SK-N-SH (cell line): ENCODE data around the gene OLFM4. TPM values are rescaled to one million over a fixed set of nuclear protein-coding genes. Genes with fewer than 3 reads are reported as not detected.

Source experiments
- CTCF ChIA-PET: fragments of 300-600, 350-600 bp; formaldehyde crosslinking; extraction: SDS; loops from one replicate; lab custom pipeline; 2021; lab: Yijun Ruan, JAX
- POLR2A ChIA-PET: fragments of 350-600 bp; sonication (Branson Sonifier 250); formaldehyde crosslinking; extraction: SDS; loops from one replicate; lab custom pipeline; 2020; ENCODE audit warnings: antibody characterized with exemption, inconsistent platforms; lab: Yijun Ruan, JAX
- DNase-seq: peaks from one replicate; pipeline ENCODE4 v3.0.0; 2012
- H2AFZ ChIP-seq: fragments of 200-600 bp; sonication (generic); 2 replicates; pipeline ENCODE4 v1.8.1; 2016; ENCODE audit warnings: antibody characterized with exemption, mild to moderate bottlenecking, low read depth
- H3F3A ChIP-seq: fragments of 200-600 bp; sonication (generic); replicated peaks from 2 replicates; pipeline ENCODE3; 2016; ENCODE audit warnings: antibody characterized with exemption, mild to moderate bottlenecking; ENCODE audit not compliant: insufficient read depth
- H3K27ac ChIP-seq, 2 experiments: fragments of 200-500 bp in 1 of 2; fragments of 200-600 bp in 1 of 2; sonication (Bioruptor generic) in 1 of 2; sonication (generic), shearing (Covaris generic) in 1 of 2; 2 replicates each; pipeline versions ENCODE4 v1.5.1 to v1.6.1; 2014 to 2016; ENCODE audit warnings: low read depth in 2 of 2, inconsistent platforms in 1 of 2, low read length in 1 of 2, mild to moderate bottlenecking in 1 of 2, mixed read lengths in 1 of 2
- H3K27me3 ChIP-seq: fragments of 200-600 bp; sonication (generic), shearing (Covaris generic); 2 replicates; pipeline ENCODE4 v1.6.1; 2016; ENCODE audit warnings: mixed run types; ENCODE audit not compliant: insufficient read depth
- H3K36me3 ChIP-seq, 2 experiments: fragments of 200-500 bp in 1 of 2; fragments of 200-600 bp in 1 of 2; sonication (Bioruptor generic) in 1 of 2; sonication (generic) in 1 of 2; replicated peaks in 1 of 2; 2 replicates each; pipeline versions ENCODE3 to v1.5.1; 2014 to 2016; ENCODE audit warnings: low read length in 1 of 2, mild to moderate bottlenecking in 1 of 2; ENCODE audit not compliant: insufficient read depth in 2 of 2, control insufficient read depth in 1 of 2
- H3K4me1 ChIP-seq, 2 experiments: fragments of 200-500 bp in 1 of 2; fragments of 200-600 bp in 1 of 2; sonication (Bioruptor generic) in 1 of 2; sonication (generic), shearing (Covaris generic) in 1 of 2; 2 replicates each; pipeline versions ENCODE4 v1.5.1 to v1.6.1; 2014 to 2016; ENCODE audit warnings: low read depth in 1 of 2, low read length in 1 of 2, mixed run types in 1 of 2; ENCODE audit not compliant: insufficient read depth in 2 of 2, control insufficient read depth in 1 of 2
- H3K4me2 ChIP-seq: fragments of 200-600 bp; sonication (generic), shearing (Covaris generic); 2 replicates; pipeline ENCODE4 v1.6.1; 2017; ENCODE audit warnings: mixed run types
- H3K4me3 ChIP-seq, 2 experiments: fragments of 200-500 bp in 1 of 2; fragments of 200-600 bp in 1 of 2; sonication (Bioruptor generic) in 1 of 2; sonication (generic), shearing (Covaris generic) in 1 of 2; 2 replicates each; pipeline versions ENCODE4 v1.5.1 to v1.8.1; 2014 to 2016; ENCODE audit warnings: low read depth in 2 of 2, inconsistent platforms in 1 of 2, low read length in 1 of 2, mild to moderate bottlenecking in 1 of 2, mixed read lengths in 1 of 2, moderate library complexity in 1 of 2
- H3K79me2 ChIP-seq: fragments of 200-600 bp; sonication (generic); 2 replicates; pipeline ENCODE4 v1.8.1; 2017; ENCODE audit warnings: mild to moderate bottlenecking; ENCODE audit not compliant: insufficient read depth
- H3K9ac ChIP-seq: fragments of 200-600 bp; sonication (generic); 2 replicates; pipeline ENCODE4 v1.6.1; 2017; ENCODE audit warnings: mixed run types
- H3K9me2 ChIP-seq: fragments of 200-600 bp; sonication (generic); 2 replicates; pipeline ENCODE4 v1.6.1; 2017; ENCODE audit warnings: mixed run types
- H3K9me3 ChIP-seq: fragments of 200-600 bp; sonication (generic); 2 replicates; pipeline ENCODE4 v1.6.1; 2017; ENCODE audit warnings: mixed run types, mild to moderate bottlenecking, moderate library complexity
- H4K20me1 ChIP-seq: fragments of 200-600 bp; sonication (generic); 2 replicates; pipeline ENCODE4 v1.6.1; 2017; ENCODE audit warnings: mild to moderate bottlenecking, mixed run types; ENCODE audit not compliant: insufficient read depth
- CHD2 ChIP-seq: fragments of 150-350 bp; IDR thresholded peaks from 2 replicates; pipeline ENCODE4 v1.6.1; 2018; ENCODE audit warnings: low read length; ENCODE audit not compliant: partially characterized antibody
- EP300 ChIP-seq, 2 experiments: IDR thresholded peaks; 2 replicates each; pipeline versions ENCODE4 v1.4.0 to v1.6.1; 2012; ENCODE audit warnings: borderline replicate concordance in 1 of 2, low read depth in 1 of 2, low read length in 1 of 2
- EZH2phosphoT487 ChIP-seq: fragments of 200-600 bp; sonication (generic); IDR thresholded peaks from 2 replicates; pipeline ENCODE4 v1.6.1; 2017; ENCODE audit warnings: low read depth, mixed run types, mild to moderate bottlenecking, antibody characterized with exemption, moderate library complexity, borderline replicate concordance
- FOSL2 ChIP-seq: IDR thresholded peaks from 2 replicates; pipeline ENCODE4 v1.4.0; 2012; ENCODE audit warnings: low read depth, mild to moderate bottlenecking, moderate library complexity, borderline replicate concordance
- FOXM1 ChIP-seq: IDR thresholded peaks from 2 replicates; pipeline ENCODE4 v1.4.0; 2012; ENCODE audit warnings: low read depth, mild to moderate bottlenecking
- GATA2 ChIP-seq: sonication (generic); formaldehyde crosslinking; IDR thresholded peaks from 2 replicates; pipeline ENCODE4 v1.5.0; 2020; ENCODE audit warnings: mild to moderate bottlenecking, missing genetic modification reagents
- MXI1 ChIP-seq: IDR thresholded peaks from 2 replicates; pipeline ENCODE4 v1.6.1; 2012; ENCODE audit warnings: mild to moderate bottlenecking, low read depth, low read length, improper control_type of control experiment
- NFIC ChIP-seq: IDR thresholded peaks from 2 replicates; pipeline ENCODE4 v1.4.0; 2012; ENCODE audit warnings: borderline replicate concordance
- RAD21 ChIP-seq: IDR thresholded peaks from 2 replicates; pipeline ENCODE4 v1.6.1; 2012; ENCODE audit warnings: mild to moderate bottlenecking, low read length
- RFX5 ChIP-seq: IDR thresholded peaks from 2 replicates; pipeline ENCODE4 v1.6.1; 2012; ENCODE audit warnings: mild to moderate bottlenecking, improper control_type of control experiment, low read length
- SMC3 ChIP-seq: IDR thresholded peaks from 2 replicates; pipeline ENCODE4 v1.6.1; 2012; ENCODE audit warnings: low read depth, low read length, improper control_type of control experiment
- TCF12 ChIP-seq: IDR thresholded peaks from 2 replicates; pipeline ENCODE4 v1.4.0; 2012
- TEAD4 ChIP-seq: IDR thresholded peaks from 2 replicates; pipeline ENCODE4 v1.4.0; 2012; ENCODE audit warnings: mild to moderate bottlenecking, borderline replicate concordance; ENCODE audit not compliant: insufficient read depth
- USF1 ChIP-seq: IDR thresholded peaks from 2 replicates; pipeline ENCODE4 v1.4.0; 2012; ENCODE audit warnings: low read depth, borderline replicate concordance
- USF2 ChIP-seq: fragments of 150-350 bp; IDR thresholded peaks from 2 replicates; pipeline ENCODE4 v1.6.1; 2017; ENCODE audit warnings: antibody characterized with exemption, low read length, low read depth, borderline replicate concordance
- WGBS: methylation state at CpG from one replicate; pipeline ENCODE4 v1.1.6; 2017; ENCODE audit warnings: low lambda C conversion rate; 5-methylcytosine and 5-hydroxymethylcytosine counted together
- polyA plus RNA-seq, 3 experiments: library from polyadenylated mRNA; depleted of rRNA; stranded (reverse); fragments of >200 nt; gene quantifications; 2 replicates each; pipeline ENCODE4 v1.2.3, GENCODE V29; 2012
- TF ChIP-seq, protein P1 (sequence below): IDR thresholded peaks from 2 replicates; pipeline ENCODE4 v1.6.1; 2012; ENCODE audit warnings: mild to moderate bottlenecking, low read depth, low read length, moderate library complexity
- TF ChIP-seq, protein P2 (sequence below): fragments of 200-600 bp; sonication (generic); IDR thresholded peaks from 2 replicates; pipeline ENCODE4 v1.6.1; 2017; ENCODE audit warnings: antibody characterized with exemption, mild to moderate bottlenecking, moderate library complexity
- TF ChIP-seq, protein P3 (sequence below): IDR thresholded peaks from 2 replicates; pipeline ENCODE4 v1.4.0; 2012; ENCODE audit warnings: low read depth, borderline replicate concordance

Gene OLFM4
- polyA plus RNA-seq, 1 of the 3 experiments (the other 2 are of a cell fraction), result not detected

DNA sequence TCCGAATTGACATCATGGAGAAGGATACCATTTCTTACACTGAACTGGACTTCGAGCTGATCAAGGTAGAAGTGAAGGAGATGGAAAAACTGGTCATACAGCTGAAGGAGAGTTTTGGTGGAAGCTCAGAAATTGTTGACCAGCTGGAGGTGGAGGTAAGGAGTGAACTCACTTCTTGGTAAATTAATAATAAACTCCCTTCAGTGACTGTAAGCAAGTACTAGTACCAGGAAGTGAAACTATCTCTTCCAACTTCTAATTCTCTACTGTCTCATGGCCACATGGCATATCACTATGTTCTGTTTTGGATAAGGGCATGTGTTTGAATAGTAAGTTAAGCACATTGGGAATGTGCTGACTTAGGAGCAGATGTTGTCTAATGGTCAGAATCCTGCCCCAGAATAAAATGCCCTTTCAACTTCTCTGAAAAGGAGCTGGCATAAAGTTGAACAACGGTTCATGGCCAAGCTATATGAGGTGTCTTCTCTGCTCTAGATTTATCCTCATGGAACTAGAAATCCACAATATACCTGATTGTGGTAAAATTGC is 13.4 kb downstream of the OLFM4 start:
- CTCF ChIA-PET, result interaction anchor here (1.1 to 1.7 kb wide), 2 partner anchors 74 to 110 kb away, joined by 5 to 10 read pairs; no protein-coding TSS in a partner anchor
- no peaks in the 10 kb centered on the region for H3K36me3 ChIP-seq
- POLR2A ChIA-PET, result no interaction called here

More for the DNA sequence above, 13.4 kb downstream of the OLFM4 start:
- Histone ChIP-seq H3K9me3 (no peaks in the 10 kb centered on the region), H3K79me2 (no peaks in the 10 kb centered on the region), H3K9ac (no peak overlapping the region), H3K4me3 (no peak overlapping the region), H3K9me2 (no peaks in the 10 kb centered on the region), H3K27ac (no peak overlapping the region), H3K4me1 (peaks cover 0 to 8% of the 10 kb centered on the region in 2 experiments; a peak in 2 of 4 replicates), H3F3A (no peaks in the 10 kb centered on the region), H2AFZ (no peak overlapping the region), H3K27me3 (no peaks in the 10 kb centered on the region), H4K20me1 (no peaks in the 10 kb centered on the region), H3K4me2 (no peak overlapping the region)
- WGBS, result 32% methylated on average over 3 of the region's 3 CpGs
- TF ChIP-seq USF1, result no peak
- TF ChIP-seq NFIC, result no peak
- no peak for TF ChIP-seq FOSL2
- TF ChIP-seq GATA2 (CRISPR knock-in tag), result no peak
- no peak for TF ChIP-seq RFX5
- TF ChIP-seq, protein P1, sequence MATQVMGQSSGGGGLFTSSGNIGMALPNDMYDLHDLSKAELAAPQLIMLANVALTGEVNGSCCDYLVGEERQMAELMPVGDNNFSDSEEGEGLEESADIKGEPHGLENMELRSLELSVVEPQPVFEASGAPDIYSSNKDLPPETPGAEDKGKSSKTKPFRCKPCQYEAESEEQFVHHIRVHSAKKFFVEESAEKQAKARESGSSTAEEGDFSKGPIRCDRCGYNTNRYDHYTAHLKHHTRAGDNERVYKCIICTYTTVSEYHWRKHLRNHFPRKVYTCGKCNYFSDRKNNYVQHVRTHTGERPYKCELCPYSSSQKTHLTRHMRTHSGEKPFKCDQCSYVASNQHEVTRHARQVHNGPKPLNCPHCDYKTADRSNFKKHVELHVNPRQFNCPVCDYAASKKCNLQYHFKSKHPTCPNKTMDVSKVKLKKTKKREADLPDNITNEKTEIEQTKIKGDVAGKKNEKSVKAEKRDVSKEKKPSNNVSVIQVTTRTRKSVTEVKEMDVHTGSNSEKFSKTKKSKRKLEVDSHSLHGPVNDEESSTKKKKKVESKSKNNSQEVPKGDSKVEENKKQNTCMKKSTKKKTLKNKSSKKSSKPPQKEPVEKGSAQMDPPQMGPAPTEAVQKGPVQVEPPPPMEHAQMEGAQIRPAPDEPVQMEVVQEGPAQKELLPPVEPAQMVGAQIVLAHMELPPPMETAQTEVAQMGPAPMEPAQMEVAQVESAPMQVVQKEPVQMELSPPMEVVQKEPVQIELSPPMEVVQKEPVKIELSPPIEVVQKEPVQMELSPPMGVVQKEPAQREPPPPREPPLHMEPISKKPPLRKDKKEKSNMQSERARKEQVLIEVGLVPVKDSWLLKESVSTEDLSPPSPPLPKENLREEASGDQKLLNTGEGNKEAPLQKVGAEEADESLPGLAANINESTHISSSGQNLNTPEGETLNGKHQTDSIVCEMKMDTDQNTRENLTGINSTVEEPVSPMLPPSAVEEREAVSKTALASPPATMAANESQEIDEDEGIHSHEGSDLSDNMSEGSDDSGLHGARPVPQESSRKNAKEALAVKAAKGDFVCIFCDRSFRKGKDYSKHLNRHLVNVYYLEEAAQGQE, result no peak
- TF ChIP-seq SMC3, result no peak
- TF ChIP-seq CHD2, result no peak
- no peak for TF ChIP-seq FOXM1
- TF ChIP-seq, protein P2, sequence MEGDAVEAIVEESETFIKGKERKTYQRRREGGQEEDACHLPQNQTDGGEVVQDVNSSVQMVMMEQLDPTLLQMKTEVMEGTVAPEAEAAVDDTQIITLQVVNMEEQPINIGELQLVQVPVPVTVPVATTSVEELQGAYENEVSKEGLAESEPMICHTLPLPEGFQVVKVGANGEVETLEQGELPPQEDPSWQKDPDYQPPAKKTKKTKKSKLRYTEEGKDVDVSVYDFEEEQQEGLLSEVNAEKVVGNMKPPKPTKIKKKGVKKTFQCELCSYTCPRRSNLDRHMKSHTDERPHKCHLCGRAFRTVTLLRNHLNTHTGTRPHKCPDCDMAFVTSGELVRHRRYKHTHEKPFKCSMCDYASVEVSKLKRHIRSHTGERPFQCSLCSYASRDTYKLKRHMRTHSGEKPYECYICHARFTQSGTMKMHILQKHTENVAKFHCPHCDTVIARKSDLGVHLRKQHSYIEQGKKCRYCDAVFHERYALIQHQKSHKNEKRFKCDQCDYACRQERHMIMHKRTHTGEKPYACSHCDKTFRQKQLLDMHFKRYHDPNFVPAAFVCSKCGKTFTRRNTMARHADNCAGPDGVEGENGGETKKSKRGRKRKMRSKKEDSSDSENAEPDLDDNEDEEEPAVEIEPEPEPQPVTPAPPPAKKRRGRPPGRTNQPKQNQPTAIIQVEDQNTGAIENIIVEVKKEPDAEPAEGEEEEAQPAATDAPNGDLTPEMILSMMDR, result no peak
- no peak for TF ChIP-seq EP300 (IDR thresholded peaks at IDR 0.05; ENCODE audit: borderline replicate concordance in 1 of 2, low read depth in 1 of 2, low read length in 1 of 2)
- TF ChIP-seq MXI1, result no peak
- TF ChIP-seq USF2, result no peak
- TF ChIP-seq RAD21, result no peak
- TF ChIP-seq EZH2phosphoT487, result no peak
- no peak for TF ChIP-seq TEAD4
- TF ChIP-seq TCF12, result no peak
- TF ChIP-seq, protein P3, sequence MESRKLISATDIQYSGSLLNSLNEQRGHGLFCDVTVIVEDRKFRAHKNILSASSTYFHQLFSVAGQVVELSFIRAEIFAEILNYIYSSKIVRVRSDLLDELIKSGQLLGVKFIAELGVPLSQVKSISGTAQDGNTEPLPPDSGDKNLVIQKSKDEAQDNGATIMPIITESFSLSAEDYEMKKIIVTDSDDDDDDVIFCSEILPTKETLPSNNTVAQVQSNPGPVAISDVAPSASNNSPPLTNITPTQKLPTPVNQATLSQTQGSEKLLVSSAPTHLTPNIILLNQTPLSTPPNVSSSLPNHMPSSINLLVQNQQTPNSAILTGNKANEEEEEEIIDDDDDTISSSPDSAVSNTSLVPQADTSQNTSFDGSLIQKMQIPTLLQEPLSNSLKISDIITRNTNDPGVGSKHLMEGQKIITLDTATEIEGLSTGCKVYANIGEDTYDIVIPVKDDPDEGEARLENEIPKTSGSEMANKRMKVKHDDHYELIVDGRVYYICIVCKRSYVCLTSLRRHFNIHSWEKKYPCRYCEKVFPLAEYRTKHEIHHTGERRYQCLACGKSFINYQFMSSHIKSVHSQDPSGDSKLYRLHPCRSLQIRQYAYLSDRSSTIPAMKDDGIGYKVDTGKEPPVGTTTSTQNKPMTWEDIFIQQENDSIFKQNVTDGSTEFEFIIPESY, result no peak
- no peak for DNase-seq
